Peyer's patch (tissue), 4 donors: Measurements from ENCODE around the gene MBD1. TPM values are rescaled to one million over a fixed set of nuclear protein-coding genes. Genes with fewer than 3 reads are reported as not detected.
A peak's percentile ranks its signal among the peaks of the same experiment; 100 is the strongest.

Source experiments
- DNase-seq, 3 donors: peaks; one replicate each; pipeline ENCODE4 v3.0.0-alpha.2; 2017 to 2019
- H3K27ac ChIP-seq, 4 donors: fragments of 200-600 bp; sonication (generic); one replicate each; pipeline ENCODE4 v1.5.1; 2016 to 2019
- H3K27me3 ChIP-seq, 2 donors: fragments of 200-600 bp; sonication (generic); one replicate each; pipeline ENCODE4 v1.5.1; 2019
- H3K36me3 ChIP-seq, 3 donors: fragments of 200-600 bp; sonication (generic); one replicate each; pipeline ENCODE4 v1.5.1; 2016 to 2019
- H3K4me1 ChIP-seq, 4 donors: fragments of 200-600 bp; sonication (generic); one replicate each; pipeline ENCODE4 v1.5.1; 2016 to 2019
- H3K4me3 ChIP-seq, 4 donors: fragments of 200-600 bp; sonication (generic); 1 replicate in 3 of 4; 2 replicates in 1 of 4; pipeline ENCODE4 v1.5.1; 2016 to 2019; ENCODE audit warnings: mild to moderate bottlenecking in 1 of 4
- H3K9me3 ChIP-seq, 4 donors: fragments of 200-600 bp; sonication (generic); one replicate each; pipeline ENCODE4 v1.5.1; 2016 to 2019; ENCODE audit warnings: mild to moderate bottlenecking in 1 of 4
- POLR2A ChIP-seq, 2 donors: fragments of 450-650 bp; IDR thresholded peaks; one replicate each; pipeline ENCODE4 v1.5.1; 2017; ENCODE audit warnings: antibody characterized with exemption in 2 of 2, mild to moderate bottlenecking in 2 of 2, moderate library complexity in 2 of 2
- total RNA-seq, 4 donors: library from RNA; depleted of rRNA; stranded (reverse); fragments of >200 nt; gene quantifications; one replicate each; pipeline ENCODE4 v1.1.0, GENCODE V29; 2016
- TF ChIP-seq, protein P1 (sequence below), 6 experiments: fragments of 450-650 bp in 4 of 6; fragments of 200-600 bp in 2 of 6; sonication (generic) in 1 of 6; IDR thresholded peaks; one replicate each; pipeline ENCODE4 v1.5.1; 2017 to 2019; ENCODE audit warnings: antibody characterized with exemption in 6 of 6, mild to moderate bottlenecking in 3 of 6, moderate library complexity in 1 of 6

The MBD1 gene, protein sequence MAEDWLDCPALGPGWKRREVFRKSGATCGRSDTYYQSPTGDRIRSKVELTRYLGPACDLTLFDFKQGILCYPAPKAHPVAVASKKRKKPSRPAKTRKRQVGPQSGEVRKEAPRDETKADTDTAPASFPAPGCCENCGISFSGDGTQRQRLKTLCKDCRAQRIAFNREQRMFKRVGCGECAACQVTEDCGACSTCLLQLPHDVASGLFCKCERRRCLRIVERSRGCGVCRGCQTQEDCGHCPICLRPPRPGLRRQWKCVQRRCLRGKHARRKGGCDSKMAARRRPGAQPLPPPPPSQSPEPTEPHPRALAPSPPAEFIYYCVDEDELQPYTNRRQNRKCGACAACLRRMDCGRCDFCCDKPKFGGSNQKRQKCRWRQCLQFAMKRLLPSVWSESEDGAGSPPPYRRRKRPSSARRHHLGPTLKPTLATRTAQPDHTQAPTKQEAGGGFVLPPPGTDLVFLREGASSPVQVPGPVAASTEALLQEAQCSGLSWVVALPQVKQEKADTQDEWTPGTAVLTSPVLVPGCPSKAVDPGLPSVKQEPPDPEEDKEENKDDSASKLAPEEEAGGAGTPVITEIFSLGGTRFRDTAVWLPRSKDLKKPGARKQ
- 100 to 1,000 TPM in 3 of 4 donors, 10 to 100 TPM in 1; 85.1 to 168 (median 115) TPM for total RNA-seq

DNA sequence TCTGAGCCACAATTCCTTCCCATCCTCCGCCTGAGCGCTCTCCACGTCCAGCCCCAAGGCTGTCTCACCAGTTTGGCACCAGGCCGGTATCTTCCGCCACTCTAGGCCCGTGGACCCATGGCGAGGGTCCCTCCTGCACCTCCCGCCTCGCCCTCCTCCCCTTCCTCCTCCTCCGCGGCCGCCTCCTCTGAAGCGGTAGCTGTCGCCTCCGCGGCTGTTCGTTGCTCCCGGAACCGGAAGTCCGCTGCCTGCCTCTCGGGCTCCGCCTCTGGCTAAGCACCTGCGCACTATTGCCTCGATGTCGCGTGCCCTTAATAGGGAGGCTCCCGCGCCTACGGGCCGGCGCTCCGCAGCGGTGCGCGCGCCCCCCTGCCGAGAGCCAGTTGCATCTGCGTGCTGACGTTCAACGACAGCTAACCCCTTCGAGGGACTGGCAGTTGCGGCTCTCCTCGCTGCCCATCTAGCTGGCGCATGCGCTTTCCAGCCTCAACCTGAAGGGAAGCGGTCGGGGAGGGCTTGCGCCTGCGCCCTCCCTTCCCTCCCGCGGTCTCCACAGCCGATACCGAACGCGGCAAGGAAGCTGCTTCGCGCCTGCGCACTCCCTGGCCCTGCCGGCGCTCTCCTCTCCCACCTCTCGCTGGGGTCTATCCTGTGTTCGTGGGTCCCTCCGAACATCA, at the start of gene MBD1:
Gene MBD1, minus strand, starts transcription at position 229 of the 677 bp plus-strand sequence. CDS start 1,531 bp downstream, outside the sequence.
- Histone ChIP-seq H3K4me1 (peaks cover 0 to 30% (median 11%) of the 10 kb centered on the region in 4 donors), H3K36me3 (peaks cover 0 to 47% (median 0%) of the 10 kb centered on the region in 3 donors), H3K27ac (peak within 1 kb of the TSS; percentile 84 to 96 (median 90)), H3K9me3 (no peaks in the 10 kb centered on the region), H3K27me3 (no peaks in the 10 kb centered on the region), H3K4me3 (peak within 1 kb of the TSS; percentile 77 to 92 (median 82))
- DNase-seq: peak; percentile 95 to 98 (median 97)
- TF ChIP-seq, protein P1, sequence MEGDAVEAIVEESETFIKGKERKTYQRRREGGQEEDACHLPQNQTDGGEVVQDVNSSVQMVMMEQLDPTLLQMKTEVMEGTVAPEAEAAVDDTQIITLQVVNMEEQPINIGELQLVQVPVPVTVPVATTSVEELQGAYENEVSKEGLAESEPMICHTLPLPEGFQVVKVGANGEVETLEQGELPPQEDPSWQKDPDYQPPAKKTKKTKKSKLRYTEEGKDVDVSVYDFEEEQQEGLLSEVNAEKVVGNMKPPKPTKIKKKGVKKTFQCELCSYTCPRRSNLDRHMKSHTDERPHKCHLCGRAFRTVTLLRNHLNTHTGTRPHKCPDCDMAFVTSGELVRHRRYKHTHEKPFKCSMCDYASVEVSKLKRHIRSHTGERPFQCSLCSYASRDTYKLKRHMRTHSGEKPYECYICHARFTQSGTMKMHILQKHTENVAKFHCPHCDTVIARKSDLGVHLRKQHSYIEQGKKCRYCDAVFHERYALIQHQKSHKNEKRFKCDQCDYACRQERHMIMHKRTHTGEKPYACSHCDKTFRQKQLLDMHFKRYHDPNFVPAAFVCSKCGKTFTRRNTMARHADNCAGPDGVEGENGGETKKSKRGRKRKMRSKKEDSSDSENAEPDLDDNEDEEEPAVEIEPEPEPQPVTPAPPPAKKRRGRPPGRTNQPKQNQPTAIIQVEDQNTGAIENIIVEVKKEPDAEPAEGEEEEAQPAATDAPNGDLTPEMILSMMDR (IDR thresholded peaks at IDR 0.05): peak in 5 of 6 experiments; percentile 2 to 59 (median 50)
- peak; percentile 88 to 91 for TF ChIP-seq POLR2A (IDR thresholded peaks at IDR 0.05)

DNA sequence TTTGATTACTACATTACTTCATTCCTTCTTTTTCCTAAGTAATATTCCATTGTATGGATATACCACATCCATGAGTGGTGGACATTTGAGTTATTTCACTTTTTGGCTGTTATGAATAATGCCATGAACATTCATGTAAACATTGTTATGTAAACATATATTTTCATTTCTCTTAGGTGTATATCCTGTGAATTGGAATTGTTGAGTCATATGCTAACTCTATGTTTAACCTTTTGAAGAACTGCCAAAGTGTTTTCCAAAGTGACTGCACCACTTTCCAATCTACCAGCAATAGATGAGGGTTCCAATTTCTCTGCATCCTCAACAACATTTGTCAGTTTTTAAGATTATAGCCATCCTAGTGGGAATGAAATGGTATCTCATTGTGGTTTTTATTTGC, 48.9 kb upstream of the MBD1 start:
- Histone ChIP-seq H3K4me3 (no peak overlapping the region), H3K9me3 (no peaks in the 10 kb centered on the region), H3K27ac (no peak overlapping the region), H3K27me3 (no peaks in the 10 kb centered on the region), H3K36me3 (no peaks in the 10 kb centered on the region), H3K4me1 (peaks cover 0 to 6% (median 0%) of the 10 kb centered on the region in 4 donors)
- DNase-seq: no peak
- TF ChIP-seq POLR2A (IDR thresholded peaks at IDR 0.05): no peak
- TF ChIP-seq, protein P1 (IDR thresholded peaks at IDR 0.05): no peak

DNA sequence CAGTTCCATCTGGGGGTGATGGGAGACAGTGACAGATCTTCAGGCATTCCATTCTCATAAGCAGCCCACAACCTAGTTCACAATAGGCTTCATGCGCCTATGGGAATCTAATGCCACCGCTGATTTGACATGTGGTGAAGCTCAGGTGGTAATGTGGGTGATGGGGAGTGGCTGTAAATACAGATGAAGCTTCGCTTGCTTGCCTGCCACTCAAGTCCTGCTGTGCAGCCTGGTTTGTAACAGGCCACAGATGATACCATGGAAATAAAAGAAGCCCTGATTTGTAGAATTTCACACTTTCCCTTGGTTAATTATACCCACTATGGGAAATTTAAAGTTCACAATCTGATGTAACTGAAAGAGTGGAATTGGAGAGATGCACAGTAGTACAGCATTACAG, 46.7 kb upstream of the MBD1 start:
- DNase-seq: no peak
- Histone ChIP-seq H3K4me1 (no peaks in the 10 kb centered on the region), H3K9me3 (no peaks in the 10 kb centered on the region), H3K4me3 (no peak overlapping the region), H3K27me3 (no peaks in the 10 kb centered on the region), H3K27ac (no peak overlapping the region), H3K36me3 (no peaks in the 10 kb centered on the region)
- TF ChIP-seq, protein P1 (IDR thresholded peaks at IDR 0.05): no peak
- TF ChIP-seq POLR2A (IDR thresholded peaks at IDR 0.05): no peak

DNA sequence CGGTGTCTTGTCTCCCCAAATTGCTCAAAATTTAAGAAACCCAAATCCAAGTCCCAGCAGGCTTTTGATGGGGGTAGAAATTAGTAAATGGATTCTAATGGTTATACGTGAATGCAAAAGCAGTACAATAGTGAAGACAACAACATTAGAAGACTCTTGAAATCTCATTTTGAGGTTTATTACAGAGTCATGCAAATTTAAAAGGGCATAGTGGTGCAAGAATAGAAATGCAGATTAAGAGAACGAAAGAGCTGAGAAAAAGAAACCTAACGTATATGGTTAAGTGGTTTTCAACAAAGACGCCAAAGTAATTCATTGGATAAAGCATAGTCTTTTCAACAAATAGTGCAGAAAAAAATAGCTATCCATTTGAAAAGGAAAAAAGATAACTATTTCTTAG, 39.4 kb upstream of the MBD1 start:
- H3K36me3 ChIP-seq: no peaks in the 10 kb centered on the region
- H3K4me3 ChIP-seq: no peak overlapping the region
- no peaks in the 10 kb centered on the region for H3K9me3 ChIP-seq
- H3K27me3 ChIP-seq: no peaks in the 10 kb centered on the region
- TF ChIP-seq POLR2A (IDR thresholded peaks at IDR 0.05): no peak
- TF ChIP-seq, protein P1 (IDR thresholded peaks at IDR 0.05): no peak
- DNase-seq: no peak
- H3K4me1 ChIP-seq: no peaks in the 10 kb centered on the region
- H3K27ac ChIP-seq: no peak overlapping the region

DNA sequence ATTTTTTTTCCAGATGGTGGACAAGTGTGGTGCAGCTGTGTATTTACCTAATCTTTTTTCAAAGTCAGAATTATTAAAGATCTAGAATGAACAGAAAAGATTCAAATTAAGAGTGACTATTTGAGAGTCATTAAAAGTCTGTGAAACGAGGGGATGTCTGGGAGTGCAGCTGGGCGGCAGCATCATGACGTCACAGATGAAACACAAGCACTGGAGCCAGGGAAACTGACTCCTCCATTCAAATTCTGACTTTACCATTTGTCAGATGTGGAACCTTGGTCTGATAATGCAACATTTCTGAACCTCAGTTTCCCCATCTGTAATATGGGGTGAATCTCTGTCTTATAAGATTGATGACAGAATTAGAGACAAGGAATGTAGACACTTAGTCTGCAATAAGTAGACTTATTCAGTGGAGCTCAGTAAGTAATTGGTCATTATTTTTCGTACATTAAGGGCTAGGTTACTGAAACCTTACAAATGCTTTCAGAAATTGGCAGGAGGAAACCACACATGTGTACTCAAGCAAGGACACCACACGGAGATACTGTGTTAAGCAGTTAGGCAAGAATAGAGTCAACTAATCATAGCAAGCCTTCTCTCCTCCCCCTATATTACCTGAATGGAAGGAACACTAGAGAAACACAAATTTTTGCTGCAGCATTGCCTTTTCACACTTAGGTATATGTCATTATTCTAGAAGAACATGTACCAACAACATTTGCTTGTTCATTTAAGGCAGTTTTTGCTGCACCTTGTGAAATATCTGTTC, 34.0 kb upstream of the MBD1 start:
- H3K9me3 ChIP-seq: no peaks in the 10 kb centered on the region
- H3K27ac ChIP-seq: no peak overlapping the region
- H3K4me3 ChIP-seq: no peak overlapping the region
- H3K36me3 ChIP-seq: no peaks in the 10 kb centered on the region
- TF ChIP-seq, protein P1 (IDR thresholded peaks at IDR 0.05): no peak
- no peak for TF ChIP-seq POLR2A (IDR thresholded peaks at IDR 0.05)
- DNase-seq: no peak
- no peaks in the 10 kb centered on the region for H3K27me3 ChIP-seq
- no peaks in the 10 kb centered on the region for H3K4me1 ChIP-seq
